Urinary bladder (tissue), 4 donors: ENCODE data around the gene CCL22. TPM values are rescaled to one million over a fixed set of nuclear protein-coding genes. Genes with fewer than 3 reads are reported as not detected.
"Not testable (repeated sequence)": the region's sequence is repeated elsewhere in the genome, so short reads cannot be mapped to it uniquely, and the experiment has no call there.

Source experiments
- DNase-seq: peaks from one replicate; pipeline ENCODE4 v3.0.0-alpha.2; 2015; ENCODE audit errors: extremely low spot score
- H3K27ac ChIP-seq: one replicate; pipeline ENCODE4 v1.5.1; 2013; ENCODE audit warnings: low read depth, mild to moderate bottlenecking, moderate library complexity
- H3K36me3 ChIP-seq: one replicate; pipeline ENCODE4 v1.6.1; 2013; ENCODE audit warnings: mild to moderate bottlenecking, moderate library complexity; ENCODE audit not compliant: insufficient read depth
- H3K4me1 ChIP-seq: one replicate; pipeline ENCODE4 v1.6.1; 2013; ENCODE audit warnings: mild to moderate bottlenecking, moderate library complexity; ENCODE audit not compliant: insufficient read depth
- H3K4me3 ChIP-seq: one replicate; pipeline ENCODE4 v1.5.1; 2013; ENCODE audit warnings: low read depth, low read length
- WGBS: extraction: QIAGEN DNeasy Blood & Tissue Kit; methylation state at CpG from one replicate; pipeline ENCODE4 v1.1.7; 2013; 5-methylcytosine and 5-hydroxymethylcytosine counted together
- polyA plus RNA-seq: library from polyadenylated mRNA; stranded (reverse); fragments of 200-250 nt; gene quantifications from one replicate; pipeline ENCODE4 v1.2.3, GENCODE V29; 2013
- total RNA-seq: library from RNA; depleted of rRNA; stranded (reverse); fragments of >200 nt; gene quantifications from one replicate; pipeline ENCODE4 v1.2.3, GENCODE V29; 2014
- donor health status: healthy with polysubstance abuse.
- donor health status: healthy.

The CCL22 gene
- total and polyA plus RNA-seq, 2 donors, result 0.10 TPM; not detected in 1

DNA sequence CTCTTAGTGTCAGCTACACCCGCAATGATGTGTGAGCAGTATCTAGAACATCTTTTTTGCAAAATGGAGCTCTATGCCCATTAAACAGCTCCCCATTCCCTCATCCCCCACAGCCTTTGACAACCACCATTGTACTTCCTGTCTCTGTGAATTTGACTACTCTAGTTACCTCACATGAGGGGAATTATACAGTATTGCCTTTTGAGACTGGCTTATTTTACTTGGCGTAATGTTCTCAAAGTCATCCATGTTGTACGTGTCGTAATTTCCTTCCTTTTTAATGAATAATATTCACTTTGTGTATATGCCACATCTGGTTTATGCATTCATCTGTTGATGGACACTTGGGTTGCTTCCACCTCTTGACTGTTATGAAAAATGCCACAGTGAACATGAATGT lies 23.2 kb upstream of the CCL22 start:
- WGBS, result 88% methylated on average over 4 of the region's 4 CpGs
- no peak overlapping the region for H3K27ac ChIP-seq
- H3K4me1 ChIP-seq, result peaks cover 2% of the 10 kb centered on the region
- H3K36me3 ChIP-seq, result no peaks in the 10 kb centered on the region
- no peak for DNase-seq
- no peak overlapping the region for H3K4me3 ChIP-seq

GRCh38 chr16:57341062-57341440 lies 17.5 kb upstream of the CCL22 start:
- 80% methylated on average over 6 of the region's 6 CpGs for WGBS
- Histone ChIP-seq H3K36me3 (no peaks in the 10 kb centered on the region), H3K4me1 (peaks cover 2% of the 10 kb centered on the region), H3K27ac (no peak overlapping the region), H3K4me3 (no peak overlapping the region)
- no peak for DNase-seq

- H3K4me3 ChIP-seq, result no peak overlapping the region
Measured at GRCh38 chr16:57341441-57342303, 16.9 kb upstream of the CCL22 start.

DNA sequence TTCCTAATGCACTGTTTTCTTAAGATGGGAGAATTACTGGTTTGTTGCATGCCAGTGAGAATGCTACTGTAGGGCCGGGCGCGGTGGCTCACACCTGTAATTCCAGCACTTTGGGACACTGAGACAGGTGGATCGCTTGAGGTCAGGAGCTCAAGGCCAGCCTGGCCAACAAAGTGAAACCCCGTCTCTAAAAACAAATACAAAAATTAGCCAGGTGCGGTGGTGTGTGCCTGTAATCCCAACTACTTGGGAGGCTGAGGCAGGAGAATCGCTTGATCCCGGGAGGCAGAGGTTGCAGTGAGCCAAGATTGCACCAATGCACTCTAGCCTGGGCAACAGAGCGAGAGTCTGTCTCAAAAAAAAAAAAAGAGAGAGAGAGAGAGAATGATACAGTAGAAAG lies 16.0 kb upstream of the CCL22 start:
- H3K4me3 ChIP-seq, H3K27ac ChIP-seq, DNase-seq, H3K36me3 ChIP-seq, H3K4me1 ChIP-seq: not testable (repeated sequence)
- WGBS, result 96% methylated on average over 9 of the region's 9 CpGs

More at GRCh38 chr16:57341441-57342303, 16.9 kb upstream of the CCL22 start:
- peak; percentile 60 for DNase-seq
- 46% methylated on average over 8 of the region's 8 CpGs for WGBS
- Histone ChIP-seq H3K27ac (no peak overlapping the region), H3K4me1 (peaks cover 2% of the 10 kb centered on the region), H3K36me3 (no peaks in the 10 kb centered on the region)

DNA sequence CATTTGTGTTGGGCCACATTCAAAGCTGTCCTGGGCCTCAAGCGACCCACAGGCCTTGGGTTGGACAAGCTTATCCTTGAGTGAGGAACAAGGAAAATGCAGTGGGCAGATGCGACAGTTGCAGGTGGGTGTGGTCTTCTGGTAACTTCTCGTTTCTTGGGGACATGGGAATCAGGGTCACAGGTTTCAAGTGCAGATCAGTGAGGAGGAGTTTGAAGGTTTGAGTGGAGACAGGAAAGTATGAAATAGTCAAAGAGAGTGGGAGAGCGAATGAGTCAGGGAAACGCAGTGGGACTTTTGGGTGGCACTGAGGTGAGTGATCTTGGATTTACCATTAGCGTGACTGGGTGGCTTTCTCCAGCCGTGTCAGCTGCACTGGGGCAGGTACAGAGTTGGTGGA lies 15.4 kb upstream of the CCL22 start:
- H3K27ac ChIP-seq, result no peak overlapping the region
- H3K4me3 ChIP-seq, result no peak overlapping the region
- no peaks in the 10 kb centered on the region for H3K36me3 ChIP-seq
- 90% methylated on average over 7 of the region's 7 CpGs for WGBS
- peaks cover 2% of the 10 kb centered on the region for H3K4me1 ChIP-seq
- no peak for DNase-seq

GRCh38 chr16:57344094-57344493 lies 14.5 kb upstream of the CCL22 start:
- not testable (repeated sequence) for H3K4me1 ChIP-seq, H3K36me3 ChIP-seq, H3K4me3 ChIP-seq, DNase-seq, H3K27ac ChIP-seq
- WGBS, result 92% methylated on average over 5 of the region's 5 CpGs

DNA sequence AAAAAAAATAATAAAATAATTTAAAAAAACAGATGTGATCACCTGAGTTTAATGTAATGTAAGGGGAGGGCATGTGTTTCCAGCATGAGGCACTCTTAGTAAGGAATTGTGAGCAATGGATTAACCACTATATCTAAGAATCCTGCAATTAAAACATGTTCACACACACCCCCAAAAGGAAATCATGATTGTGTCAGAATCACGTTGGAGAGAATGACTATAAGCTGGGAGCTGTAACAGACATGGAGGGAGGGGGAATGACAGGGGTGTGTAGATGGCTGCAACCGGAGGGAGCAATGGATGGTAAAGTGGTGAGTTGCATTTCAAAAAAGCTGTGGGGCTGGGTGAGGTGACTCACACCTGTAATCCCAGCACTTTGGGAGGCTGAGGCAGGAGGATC lies 13.6 kb upstream of the CCL22 start:
- no peak for DNase-seq
- no peak overlapping the region for H3K27ac ChIP-seq
- H3K4me3 ChIP-seq, result no peak overlapping the region
- H3K36me3 ChIP-seq, result no peaks in the 10 kb centered on the region
- no peaks in the 10 kb centered on the region for H3K4me1 ChIP-seq
- WGBS, result 70% methylated on average over 2 of the region's 2 CpGs

GRCh38 chr16:57345666-57346204 lies 12.8 kb upstream of the CCL22 start:
- H3K4me3 ChIP-seq, result no peak overlapping the region
- H3K4me1 ChIP-seq, result no peaks in the 10 kb centered on the region
- WGBS, result 38% methylated on average over 3 of the region's 3 CpGs
- no peak overlapping the region for H3K27ac ChIP-seq
- DNase-seq, result no peak
- H3K36me3 ChIP-seq, result no peaks in the 10 kb centered on the region

GRCh38 chr16:57347858-57348257 lies 10.7 kb upstream of the CCL22 start:
- no peak overlapping the region for H3K27ac ChIP-seq
- 77% methylated on average over 6 of the region's 6 CpGs for WGBS
- no peak overlapping the region for H3K4me3 ChIP-seq
- H3K4me1 ChIP-seq, result no peaks in the 10 kb centered on the region
- no peak for DNase-seq
- no peaks in the 10 kb centered on the region for H3K36me3 ChIP-seq

DNA sequence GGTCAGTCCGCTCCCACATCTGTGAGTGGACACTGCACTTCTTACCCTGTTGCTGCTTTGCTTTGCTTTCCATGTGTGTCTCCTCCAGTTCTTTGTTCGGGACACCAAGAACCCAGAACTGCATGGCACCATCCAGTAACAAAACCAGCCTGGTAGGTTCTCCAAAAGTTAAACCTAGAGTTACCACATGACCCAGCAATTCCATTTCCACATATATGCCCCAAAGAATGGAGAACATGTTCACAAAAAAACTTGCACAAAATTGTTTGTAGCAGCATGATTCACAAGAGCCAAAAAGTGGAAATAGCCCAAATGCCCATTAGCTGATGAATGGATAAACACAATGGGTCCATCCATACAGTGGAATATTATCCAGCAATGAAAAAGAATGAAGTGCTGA lies 10.3 kb upstream of the CCL22 start:
- Histone ChIP-seq H3K4me3 (no peak overlapping the region), H3K4me1 (no peaks in the 10 kb centered on the region), H3K36me3 (no peaks in the 10 kb centered on the region), H3K27ac (no peak overlapping the region)
- no peak for DNase-seq
- WGBS, result 93% methylated on average over 2 of the region's 2 CpGs

GRCh38 chr16:57349212-57350031 lies 9.2 kb upstream of the CCL22 start:
- no peak overlapping the region for H3K27ac ChIP-seq
- 55% methylated on average over 14 of the region's 14 CpGs for WGBS
- no peaks in the 10 kb centered on the region for H3K36me3 ChIP-seq
- no peak for DNase-seq
- no peak overlapping the region for H3K4me3 ChIP-seq
- H3K4me1 ChIP-seq, result no peaks in the 10 kb centered on the region

- Histone ChIP-seq H3K27ac (no peak overlapping the region), H3K36me3 (no peaks in the 10 kb centered on the region), H3K4me1 (no peaks in the 10 kb centered on the region), H3K4me3 (no peak overlapping the region)
- 74% methylated on average over 6 of the region's 6 CpGs for WGBS
- no peak for DNase-seq
Measured at GRCh38 chr16:57352636-57353047, 5.9 kb upstream of the CCL22 start.

- no peaks in the 10 kb centered on the region for H3K4me1 ChIP-seq
- DNase-seq, result no peak
- H3K4me3 ChIP-seq, result no peak overlapping the region
- H3K36me3 ChIP-seq, result no peaks in the 10 kb centered on the region
- H3K27ac ChIP-seq, result no peak overlapping the region
- 87% methylated on average over 7 of the region's 7 CpGs for WGBS
Measured at GRCh38 chr16:57354311-57354710, 4.3 kb upstream of the CCL22 start.
